Neural cell (in vitro differentiated cells): ENCODE results near the gene BCAS4. TPM values are rescaled to one million over a fixed set of nuclear protein-coding genes. Genes with fewer than 3 reads are reported as not detected.
"Not testable (repeated sequence)": the region's sequence is repeated elsewhere in the genome, so short reads cannot be mapped to it uniquely, and the experiment has no call there.

Experiments used
- H2AFZ ChIP-seq: fragments of 200-600, 300-800 bp; sonication (generic), shearing (Covaris generic); 2 replicates; pipeline ENCODE4 v1.6.0; 2014; ENCODE audit warnings: low read depth, mild to moderate bottlenecking, antibody characterized with exemption, low read length, moderate library complexity
- H3F3A ChIP-seq: fragments of 200-600 bp; shearing (Covaris generic); 2 replicates; pipeline ENCODE4 v1.6.1; 2016; ENCODE audit warnings: mild to moderate bottlenecking, moderate library complexity, mixed read lengths, antibody characterized with exemption, low read length; ENCODE audit not compliant: insufficient read depth, poor library complexity, severe bottlenecking
- H3K27ac ChIP-seq: fragments of 200-600, 300-800 bp; sonication (generic), shearing (Covaris generic); 2 replicates; pipeline ENCODE4 v1.5.1; 2014; ENCODE audit warnings: mild to moderate bottlenecking, low read length, moderate library complexity
- H3K27me3 ChIP-seq: fragments of 300-800, 200-600 bp; sonication (generic), shearing (Covaris generic); 2 replicates; pipeline ENCODE4 v1.6.0; 2014; ENCODE audit warnings: mild to moderate bottlenecking, low read depth, low read length, moderate library complexity; ENCODE audit not compliant: insufficient read depth
- H3K36me3 ChIP-seq: fragments of 300-800, 200-600 bp; sonication (generic), shearing (Covaris generic); 2 replicates; pipeline ENCODE4 v1.5.1; 2014; ENCODE audit warnings: mild to moderate bottlenecking, antibody characterized with exemption, low read length, moderate library complexity; ENCODE audit not compliant: insufficient read depth
- H3K4me2 ChIP-seq: fragments of 300-800, 200-600 bp; sonication (generic), shearing (Covaris generic); 2 replicates; pipeline ENCODE4 v1.6.0; 2014; ENCODE audit warnings: mild to moderate bottlenecking, low read length
- H3K4me3 ChIP-seq: fragments of 300-800, 200-600 bp; sonication (generic), shearing (Covaris generic); 2 replicates; pipeline ENCODE4 v1.5.1; 2014; ENCODE audit warnings: mild to moderate bottlenecking, low read length, moderate library complexity
- H3K79me2 ChIP-seq: fragments of 200-600 bp; shearing (Covaris generic); replicated peaks from 2 replicates; pipeline ENCODE4 v1.6.0; 2014; ENCODE audit warnings: mild to moderate bottlenecking, low read length, moderate library complexity; ENCODE audit not compliant: insufficient read depth
- H3K9ac ChIP-seq: fragments of 300-800, 200-600 bp; sonication (generic), shearing (Covaris generic); 2 replicates; pipeline ENCODE4 v1.6.1; 2016; ENCODE audit warnings: mild to moderate bottlenecking, low read length, mixed read lengths
- H3K9me2 ChIP-seq: fragments of 200-600 bp; shearing (Covaris generic); 2 replicates; pipeline ENCODE4 v1.6.1; 2016; ENCODE audit warnings: mild to moderate bottlenecking, low read length, mixed read lengths; ENCODE audit not compliant: insufficient read depth
- H3K9me3 ChIP-seq: fragments of 200-600, 300-800 bp; sonication (generic), shearing (Covaris generic); 2 replicates; pipeline ENCODE4 v1.6.1; 2016; ENCODE audit warnings: mild to moderate bottlenecking, mixed run types, low read length, moderate library complexity, mixed read lengths
- H4K20me1 ChIP-seq: fragments of 200-600 bp; shearing (Covaris generic); 2 replicates; pipeline ENCODE4 v1.6.1; 2016; ENCODE audit warnings: mild to moderate bottlenecking, mixed run types; ENCODE audit not compliant: insufficient read depth
- EP300 ChIP-seq: fragments of 450-650 bp; conservative IDR thresholded peaks from 2 replicates; pipeline ENCODE4 v1.6.1; 2014; ENCODE audit warnings: antibody characterized with exemption, mild to moderate bottlenecking, moderate library complexity; ENCODE audit not compliant: poor library complexity, severe bottlenecking
- EZH2 ChIP-seq: fragments of 200-600, 300-800 bp; shearing (Covaris generic), sonication (generic); IDR thresholded peaks from 2 replicates; pipeline ENCODE4 v1.6.1; 2014; ENCODE audit warnings: antibody characterized with exemption, low read length, borderline replicate concordance, mild to moderate bottlenecking; ENCODE audit not compliant: insufficient read depth, poor library complexity, severe bottlenecking
- MXI1 ChIP-seq: fragments of 450-650 bp; conservative IDR thresholded peaks from 2 replicates; pipeline ENCODE4 v1.6.1; 2014; ENCODE audit warnings: antibody characterized with exemption, mild to moderate bottlenecking; ENCODE audit not compliant: poor library complexity, severe bottlenecking
- POLR2AphosphoS5 ChIP-seq: IDR thresholded peaks from 2 replicates; pipeline ENCODE4 v1.6.1; 2012
- RAD21 ChIP-seq: fragments of 450-650 bp; conservative IDR thresholded peaks from 2 replicates; pipeline ENCODE4 v1.6.1; 2014; ENCODE audit warnings: antibody characterized with exemption, mild to moderate bottlenecking, moderate library complexity
- SMC3 ChIP-seq: fragments of 450-650 bp; conservative IDR thresholded peaks from 2 replicates; pipeline ENCODE4 v1.6.1; 2014; ENCODE audit warnings: antibody characterized with exemption, mild to moderate bottlenecking, moderate library complexity; ENCODE audit not compliant: poor library complexity
- TAF1 ChIP-seq: IDR thresholded peaks from 2 replicates; pipeline ENCODE4 v1.6.1; 2012; ENCODE audit warnings: low read depth
- polyA plus RNA-seq: library from polyadenylated mRNA; depleted of rRNA; stranded (reverse); fragments of >200 nt; gene quantifications from 2 replicates; pipeline ENCODE4 v1.2.3, GENCODE V29; 2014
- TF ChIP-seq, protein P1 (sequence below): fragments of 450-650 bp; IDR thresholded peaks from 2 replicates; pipeline ENCODE4 v1.5.1; 2014; ENCODE audit warnings: antibody characterized with exemption, mild to moderate bottlenecking, moderate library complexity; ENCODE audit not compliant: poor library complexity, severe bottlenecking
- TF ChIP-seq, protein P2 (sequence below): IDR thresholded peaks from 2 replicates; pipeline ENCODE4 v1.6.1; 2012; ENCODE audit warnings: borderline replicate concordance

The BCAS4 gene
- polyA plus RNA-seq, 1 donor from 2014 or later: 24.6 TPM

DNA sequence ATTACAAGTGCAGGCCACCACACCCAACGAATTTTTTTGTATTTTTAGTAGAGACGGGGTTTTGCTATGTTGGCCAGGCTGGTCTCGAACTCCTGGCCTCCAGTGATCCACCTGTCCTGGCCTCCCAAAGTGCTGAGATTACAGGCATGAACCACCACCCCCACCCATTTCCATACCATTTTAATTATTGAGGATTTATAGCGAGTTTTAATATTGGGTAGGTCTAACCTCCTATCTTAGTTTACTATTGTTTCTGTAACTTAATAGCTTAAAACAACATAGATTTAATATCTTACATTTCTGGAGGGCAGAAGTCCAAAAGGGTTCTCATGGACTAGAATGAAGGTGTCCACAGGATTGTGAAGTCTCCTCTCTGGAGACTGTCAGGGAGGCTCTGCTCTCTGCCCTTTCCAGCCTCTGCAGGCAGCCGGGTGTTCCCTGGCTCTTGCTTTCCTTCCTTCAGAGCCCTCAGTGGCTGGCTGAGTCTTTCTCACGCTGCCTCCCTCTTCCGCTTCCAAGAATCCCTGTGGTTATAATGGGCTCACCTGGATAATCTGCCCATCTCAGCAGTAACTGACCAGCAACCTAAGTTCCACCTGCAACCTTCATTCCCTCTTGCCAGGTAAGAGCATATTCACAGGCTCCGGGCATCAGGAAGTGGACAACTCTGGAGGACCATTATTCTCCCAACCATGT lies 18.6 kb upstream of the BCAS4 start:
- Histone ChIP-seq H3K27me3 (no peaks in the 10 kb centered on the region), H3K79me2 (no peaks in the 10 kb centered on the region), H3K9me3 (no peaks in the 10 kb centered on the region), H3K27ac (no peak overlapping the region), H3K4me3 (no peak overlapping the region), H2AFZ (no peak overlapping the region), H4K20me1 (no peaks in the 10 kb centered on the region), H3K4me2 (no peak overlapping the region), H3K36me3 (no peaks in the 10 kb centered on the region), H3F3A (no peaks in the 10 kb centered on the region), H3K9ac (no peak overlapping the region), H3K9me2 (no peaks in the 10 kb centered on the region)
- no peak for TF ChIP-seq RAD21
- TF ChIP-seq TAF1: no peak
- TF ChIP-seq, protein P1, sequence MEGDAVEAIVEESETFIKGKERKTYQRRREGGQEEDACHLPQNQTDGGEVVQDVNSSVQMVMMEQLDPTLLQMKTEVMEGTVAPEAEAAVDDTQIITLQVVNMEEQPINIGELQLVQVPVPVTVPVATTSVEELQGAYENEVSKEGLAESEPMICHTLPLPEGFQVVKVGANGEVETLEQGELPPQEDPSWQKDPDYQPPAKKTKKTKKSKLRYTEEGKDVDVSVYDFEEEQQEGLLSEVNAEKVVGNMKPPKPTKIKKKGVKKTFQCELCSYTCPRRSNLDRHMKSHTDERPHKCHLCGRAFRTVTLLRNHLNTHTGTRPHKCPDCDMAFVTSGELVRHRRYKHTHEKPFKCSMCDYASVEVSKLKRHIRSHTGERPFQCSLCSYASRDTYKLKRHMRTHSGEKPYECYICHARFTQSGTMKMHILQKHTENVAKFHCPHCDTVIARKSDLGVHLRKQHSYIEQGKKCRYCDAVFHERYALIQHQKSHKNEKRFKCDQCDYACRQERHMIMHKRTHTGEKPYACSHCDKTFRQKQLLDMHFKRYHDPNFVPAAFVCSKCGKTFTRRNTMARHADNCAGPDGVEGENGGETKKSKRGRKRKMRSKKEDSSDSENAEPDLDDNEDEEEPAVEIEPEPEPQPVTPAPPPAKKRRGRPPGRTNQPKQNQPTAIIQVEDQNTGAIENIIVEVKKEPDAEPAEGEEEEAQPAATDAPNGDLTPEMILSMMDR: no peak
- no peak for TF ChIP-seq EP300
- TF ChIP-seq MXI1: no peak
- TF ChIP-seq EZH2: no peak
- no peak for TF ChIP-seq POLR2AphosphoS5
- TF ChIP-seq SMC3: no peak
- TF ChIP-seq, protein P2, sequence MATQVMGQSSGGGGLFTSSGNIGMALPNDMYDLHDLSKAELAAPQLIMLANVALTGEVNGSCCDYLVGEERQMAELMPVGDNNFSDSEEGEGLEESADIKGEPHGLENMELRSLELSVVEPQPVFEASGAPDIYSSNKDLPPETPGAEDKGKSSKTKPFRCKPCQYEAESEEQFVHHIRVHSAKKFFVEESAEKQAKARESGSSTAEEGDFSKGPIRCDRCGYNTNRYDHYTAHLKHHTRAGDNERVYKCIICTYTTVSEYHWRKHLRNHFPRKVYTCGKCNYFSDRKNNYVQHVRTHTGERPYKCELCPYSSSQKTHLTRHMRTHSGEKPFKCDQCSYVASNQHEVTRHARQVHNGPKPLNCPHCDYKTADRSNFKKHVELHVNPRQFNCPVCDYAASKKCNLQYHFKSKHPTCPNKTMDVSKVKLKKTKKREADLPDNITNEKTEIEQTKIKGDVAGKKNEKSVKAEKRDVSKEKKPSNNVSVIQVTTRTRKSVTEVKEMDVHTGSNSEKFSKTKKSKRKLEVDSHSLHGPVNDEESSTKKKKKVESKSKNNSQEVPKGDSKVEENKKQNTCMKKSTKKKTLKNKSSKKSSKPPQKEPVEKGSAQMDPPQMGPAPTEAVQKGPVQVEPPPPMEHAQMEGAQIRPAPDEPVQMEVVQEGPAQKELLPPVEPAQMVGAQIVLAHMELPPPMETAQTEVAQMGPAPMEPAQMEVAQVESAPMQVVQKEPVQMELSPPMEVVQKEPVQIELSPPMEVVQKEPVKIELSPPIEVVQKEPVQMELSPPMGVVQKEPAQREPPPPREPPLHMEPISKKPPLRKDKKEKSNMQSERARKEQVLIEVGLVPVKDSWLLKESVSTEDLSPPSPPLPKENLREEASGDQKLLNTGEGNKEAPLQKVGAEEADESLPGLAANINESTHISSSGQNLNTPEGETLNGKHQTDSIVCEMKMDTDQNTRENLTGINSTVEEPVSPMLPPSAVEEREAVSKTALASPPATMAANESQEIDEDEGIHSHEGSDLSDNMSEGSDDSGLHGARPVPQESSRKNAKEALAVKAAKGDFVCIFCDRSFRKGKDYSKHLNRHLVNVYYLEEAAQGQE: no peak

DNA sequence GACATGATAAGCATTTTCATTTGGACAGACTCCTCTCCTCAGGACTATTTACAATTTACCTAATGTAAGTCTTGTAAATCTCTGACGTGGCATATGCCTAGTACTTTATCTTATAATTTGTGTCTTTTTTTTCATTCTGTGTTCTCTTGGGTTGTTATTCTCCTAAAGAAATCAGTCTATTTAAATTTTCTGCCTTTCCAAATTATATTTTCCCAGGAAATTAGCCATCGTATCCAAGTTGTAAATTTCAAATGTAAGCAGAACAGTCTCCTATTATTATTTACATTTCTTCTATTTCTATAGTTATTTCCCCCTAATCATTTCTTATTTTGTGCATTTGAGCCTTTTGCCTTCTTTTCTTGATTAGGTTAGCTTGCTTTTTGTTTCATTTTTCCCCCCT lies 17.5 kb upstream of the BCAS4 start:
- Histone ChIP-seq H3K27ac (no peak overlapping the region), H4K20me1 (no peaks in the 10 kb centered on the region), H3K9me3 (no peaks in the 10 kb centered on the region), H3K9me2 (no peaks in the 10 kb centered on the region), H3K9ac (no peak overlapping the region), H3K36me3 (no peaks in the 10 kb centered on the region), H3K4me3 (no peak overlapping the region), H3F3A (no peaks in the 10 kb centered on the region), H2AFZ (no peak overlapping the region), H3K27me3 (no peaks in the 10 kb centered on the region), H3K4me2 (no peak overlapping the region), H3K79me2 (no peaks in the 10 kb centered on the region)
- no peak for TF ChIP-seq SMC3
- TF ChIP-seq TAF1: no peak
- TF ChIP-seq, protein P1: no peak
- no peak for TF ChIP-seq POLR2AphosphoS5
- no peak for TF ChIP-seq MXI1
- TF ChIP-seq EP300: no peak
- no peak for TF ChIP-seq EZH2
- TF ChIP-seq, protein P2: no peak
- TF ChIP-seq RAD21: no peak

DNA sequence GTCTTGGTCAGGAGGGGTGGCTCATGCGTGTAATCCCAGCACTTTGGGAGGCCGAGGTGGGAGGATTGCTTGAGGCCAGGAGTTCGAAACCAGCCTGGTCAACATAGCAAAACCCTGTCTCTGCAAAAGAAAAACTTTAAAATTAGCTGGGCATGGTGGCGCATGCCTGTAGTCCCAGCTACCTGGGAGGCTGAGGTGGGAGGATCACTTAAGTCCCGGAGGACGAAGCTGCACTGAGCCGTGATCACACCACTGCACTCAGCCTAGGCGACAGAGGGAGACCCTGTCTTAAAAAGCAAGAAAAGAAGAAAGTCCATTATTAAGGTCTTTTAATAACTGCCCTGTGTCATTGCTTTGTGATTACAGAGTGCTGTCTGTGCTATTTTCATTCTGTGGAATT lies 15.9 kb upstream of the BCAS4 start:
- not testable (repeated sequence) for H3K4me2 ChIP-seq, H3K27me3 ChIP-seq, H3K79me2 ChIP-seq, H3K4me3 ChIP-seq, H4K20me1 ChIP-seq, H3K9me2 ChIP-seq, H2AFZ ChIP-seq, H3F3A ChIP-seq, H3K9me3 ChIP-seq, H3K36me3 ChIP-seq, H3K27ac ChIP-seq, H3K9ac ChIP-seq
